Keratinocyte (primary cell): ENCODE measurements around the gene TRAM2. TPM values are rescaled to one million over a fixed set of nuclear protein-coding genes. Genes with fewer than 3 reads are reported as not detected.

Source experiments
- DNase-seq: peaks from one replicate; pipeline ENCODE4 v3.0.0-alpha.2; 2011; ENCODE audit warnings: low read depth, missing footprints, low spot score
- FAIRE-seq: peaks from 2 replicates; lab custom pipeline; 2011; peaks lifted over from hg19 to GRCh38; lab: Jason Lieb, UNC
- H2AFZ ChIP-seq: 2 replicates; pipeline ENCODE4 v1.6.0; 2012; ENCODE audit warnings: low read length, control low read depth, inconsistent platforms; ENCODE audit not compliant: control insufficient read depth
- H3K27ac ChIP-seq: 2 replicates; pipeline ENCODE4 v1.5.1; 2011; ENCODE audit warnings: low read length; ENCODE audit not compliant: control insufficient read depth, insufficient read depth
- H3K27me3 ChIP-seq: 3 replicates; pipeline ENCODE4 v1.6.0; 2011; ENCODE audit warnings: low read length; ENCODE audit not compliant: control insufficient read depth, insufficient read depth; ENCODE audit errors: extremely low read depth
- H3K36me3 ChIP-seq, 2 experiments: 2 replicates in 1 of 2; 3 replicates in 1 of 2; pipeline ENCODE4 v1.5.1; 2011; ENCODE audit warnings: low read length in 2 of 2, mild to moderate bottlenecking in 1 of 2; ENCODE audit not compliant: control insufficient read depth in 2 of 2, insufficient read depth in 2 of 2; ENCODE audit errors: extremely low read depth in 1 of 2
- H3K4me1 ChIP-seq: 3 replicates; pipeline ENCODE4 v1.5.1; 2011; ENCODE audit warnings: low read length; ENCODE audit not compliant: control insufficient read depth, insufficient read depth; ENCODE audit errors: extremely low read depth
- H3K4me2 ChIP-seq: 3 replicates; pipeline ENCODE4 v1.6.0; 2011; ENCODE audit warnings: low read depth, low read length; ENCODE audit not compliant: control insufficient read depth, insufficient read depth; ENCODE audit errors: extremely low read depth
- H3K4me3 ChIP-seq, 3 experiments: fragments of 200-600 bp in 1 of 3; sonication (generic) in 1 of 3; 2 replicates in 2 of 3; 3 replicates in 1 of 3; pipeline ENCODE4 v1.5.1; 2011 to 2016; ENCODE audit warnings: low read length in 3 of 3, mild to moderate bottlenecking in 3 of 3, control low read depth in 2 of 3, inconsistent platforms in 1 of 3, low read depth in 1 of 3, mixed read lengths in 1 of 3, mixed run types in 1 of 3, moderate library complexity in 1 of 3; ENCODE audit not compliant: control insufficient read depth in 2 of 3, insufficient read depth in 2 of 3; ENCODE audit errors: extremely low read depth in 1 of 3
- H3K79me2 ChIP-seq: 2 replicates; pipeline ENCODE4 v1.6.0; 2012; ENCODE audit warnings: low read length; ENCODE audit not compliant: control insufficient read depth, insufficient read depth
- H3K9ac ChIP-seq: 3 replicates; pipeline ENCODE4 v1.6.0; 2011; ENCODE audit warnings: low read length; ENCODE audit not compliant: control insufficient read depth, insufficient read depth; ENCODE audit errors: extremely low read depth
- H3K9me1 ChIP-seq: 3 replicates; pipeline ENCODE4 v1.6.0; 2011; ENCODE audit warnings: low read length; ENCODE audit not compliant: control insufficient read depth, insufficient read depth; ENCODE audit errors: extremely low read depth
- H3K9me3 ChIP-seq: 2 replicates; pipeline ENCODE4 v1.5.1; 2012; ENCODE audit warnings: low read depth, low read length; ENCODE audit not compliant: control insufficient read depth
- H4K20me1 ChIP-seq: 3 replicates; pipeline ENCODE4 v1.6.0; 2011; ENCODE audit warnings: low read length; ENCODE audit not compliant: control insufficient read depth, insufficient read depth; ENCODE audit errors: extremely low read depth
- EZH2 ChIP-seq: IDR thresholded peaks from one replicate; pipeline ENCODE4 v1.6.1; 2012; ENCODE audit warnings: inconsistent platforms, mild to moderate bottlenecking, low read length, moderate library complexity
- dilution Hi-C: fragments of 300-500 bp; cut with MboI; formaldehyde crosslinking; loops from one replicate; pipeline ENCODE4 v1.7.0; 2020; ENCODE audit warnings: low sequenced_read_pairs; ENCODE audit not compliant: extremely low pct_ligation_motif_present
- polyA plus RNA-seq, 5 experiments: library from polyadenylated mRNA; depleted of rRNA in 3 of 5; stranded (reverse) in 3 of 5; stranded (forward) in 1 of 5; unstranded in 1 of 5; fragments of >200 nt; gene quantifications; 1 replicate in 1 of 5; 2 replicates in 3 of 5; 3 replicates in 1 of 5; pipeline versions ENCODE4 v1.2.1 to v1.2.3, GENCODE V29; 2011 to 2012; ENCODE audit warnings: missing spikeins in 2 of 5, low read depth in 1 of 5, low replicate concordance in 1 of 5
- TF ChIP-seq, protein P1 (sequence below), 3 experiments: IDR thresholded peaks in 1 of 3; conservative IDR thresholded peaks in 1 of 3; optimal IDR thresholded peaks in 1 of 3; 2 replicates in 2 of 3; 3 replicates in 1 of 3; pipeline versions ENCODE3 to v1.5.1; 2011; ENCODE audit warnings: low read length in 3 of 3, mild to moderate bottlenecking in 3 of 3, moderate library complexity in 2 of 3, control low read depth in 1 of 3, inconsistent platforms in 1 of 3; ENCODE audit not compliant: insufficient read depth in 2 of 3; ENCODE audit errors: extremely low read depth in 1 of 3

The TRAM2 gene
- polyA plus RNA-seq, 1 donor (not counting 4 experiments of a cell fraction or from before 2014, with no cell fraction given), result 9.2 TPM

DNA sequence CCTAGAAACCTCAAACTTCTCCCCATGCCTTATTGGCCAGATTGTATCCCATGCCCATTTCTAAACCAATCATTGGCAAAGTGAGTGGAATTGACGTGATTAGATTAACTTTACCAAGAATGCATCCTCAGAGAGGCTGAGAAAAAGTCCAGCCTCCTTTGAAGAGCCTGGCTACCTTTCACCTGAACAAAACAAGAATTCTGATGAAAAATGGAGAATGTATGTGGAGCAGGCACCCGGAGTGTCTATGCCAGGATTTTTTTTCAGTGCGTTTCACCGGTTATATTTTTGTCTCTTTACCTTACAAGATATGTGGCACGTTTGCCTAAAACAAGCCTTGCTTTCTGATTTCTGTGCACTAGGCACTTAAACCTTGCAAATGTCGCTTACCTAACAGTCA is 6.1 kb upstream of the TRAM2 start:
- dilution Hi-C loops, result no loop called here
- TF ChIP-seq EZH2, result no peak
- TF ChIP-seq, protein P1, sequence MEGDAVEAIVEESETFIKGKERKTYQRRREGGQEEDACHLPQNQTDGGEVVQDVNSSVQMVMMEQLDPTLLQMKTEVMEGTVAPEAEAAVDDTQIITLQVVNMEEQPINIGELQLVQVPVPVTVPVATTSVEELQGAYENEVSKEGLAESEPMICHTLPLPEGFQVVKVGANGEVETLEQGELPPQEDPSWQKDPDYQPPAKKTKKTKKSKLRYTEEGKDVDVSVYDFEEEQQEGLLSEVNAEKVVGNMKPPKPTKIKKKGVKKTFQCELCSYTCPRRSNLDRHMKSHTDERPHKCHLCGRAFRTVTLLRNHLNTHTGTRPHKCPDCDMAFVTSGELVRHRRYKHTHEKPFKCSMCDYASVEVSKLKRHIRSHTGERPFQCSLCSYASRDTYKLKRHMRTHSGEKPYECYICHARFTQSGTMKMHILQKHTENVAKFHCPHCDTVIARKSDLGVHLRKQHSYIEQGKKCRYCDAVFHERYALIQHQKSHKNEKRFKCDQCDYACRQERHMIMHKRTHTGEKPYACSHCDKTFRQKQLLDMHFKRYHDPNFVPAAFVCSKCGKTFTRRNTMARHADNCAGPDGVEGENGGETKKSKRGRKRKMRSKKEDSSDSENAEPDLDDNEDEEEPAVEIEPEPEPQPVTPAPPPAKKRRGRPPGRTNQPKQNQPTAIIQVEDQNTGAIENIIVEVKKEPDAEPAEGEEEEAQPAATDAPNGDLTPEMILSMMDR (optimal IDR thresholded peaks at IDR 0.05 in 1 of 3, IDR thresholded peaks at IDR 0.05 in 1 of 3, conservative IDR thresholded peaks at IDR 0.05 in 1 of 3; ENCODE audit: extremely low read depth in 1 of 3, insufficient read depth in 2 of 3, low read length in 3 of 3), result no peak

DNA sequence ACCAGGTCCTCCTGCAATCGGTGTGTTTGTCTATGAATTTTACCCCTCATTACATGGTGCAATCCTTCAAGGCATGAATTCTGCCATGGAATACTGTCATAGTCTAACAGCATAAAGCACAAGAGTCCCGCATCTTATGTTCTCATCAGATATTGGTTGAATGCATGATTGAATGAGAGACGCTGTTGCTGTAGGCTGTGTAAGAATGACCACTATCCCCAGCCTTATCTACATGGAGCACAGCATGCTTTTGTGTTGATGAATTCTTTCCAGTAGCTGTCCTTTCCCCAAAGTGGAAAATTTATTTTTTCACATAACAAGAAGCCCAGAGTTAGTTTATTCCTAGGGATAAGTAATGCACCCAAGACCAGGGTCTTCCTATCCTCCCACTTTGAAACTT is 5.6 kb upstream of the TRAM2 start:
- Histone ChIP-seq H3K4me2 (no peak overlapping the region), H2AFZ (no peak overlapping the region), H3K79me2 (no peaks in the 10 kb centered on the region), H3K4me1 (no peaks in the 10 kb centered on the region), H3K27me3 (no peaks in the 10 kb centered on the region), H3K9me1 (no peaks in the 10 kb centered on the region), H4K20me1 (no peaks in the 10 kb centered on the region), H3K27ac (no peak overlapping the region), H3K4me3 (no peak overlapping the region), H3K36me3 (no peaks in the 10 kb centered on the region), H3K9ac (no peak overlapping the region), H3K9me3 (no peaks in the 10 kb centered on the region)
- no peak for DNase-seq
- TF ChIP-seq, protein P1 (optimal IDR thresholded peaks at IDR 0.05 in 1 of 3, IDR thresholded peaks at IDR 0.05 in 1 of 3, conservative IDR thresholded peaks at IDR 0.05 in 1 of 3; ENCODE audit: extremely low read depth in 1 of 3, insufficient read depth in 2 of 3, low read length in 3 of 3), result no peak
- no peak for TF ChIP-seq EZH2
- dilution Hi-C loops, result no loop called here
- FAIRE-seq, result no peak

More for the DNA sequence above, 6.1 kb upstream of the TRAM2 start:
- H3K79me2 ChIP-seq, result no peaks in the 10 kb centered on the region
- H3K9ac ChIP-seq, result no peak overlapping the region
- no peaks in the 10 kb centered on the region for H3K36me3 ChIP-seq
- H3K4me3 ChIP-seq, result no peak overlapping the region
- DNase-seq (no peak), FAIRE-seq (no peak)
- no peaks in the 10 kb centered on the region for H3K4me1 ChIP-seq
- H3K27ac ChIP-seq, result no peak overlapping the region
- no peaks in the 10 kb centered on the region for H3K27me3 ChIP-seq
- no peaks in the 10 kb centered on the region for H3K9me3 ChIP-seq
- no peak overlapping the region for H3K4me2 ChIP-seq
- no peaks in the 10 kb centered on the region for H4K20me1 ChIP-seq
- no peaks in the 10 kb centered on the region for H3K9me1 ChIP-seq
- no peak overlapping the region for H2AFZ ChIP-seq
